HG03097 (cell line): ENCODE measurements around the gene NPW.

Experiments used
- ATAC-seq: cut with Tn5 transposase; IDR thresholded peaks from one replicate; pipeline ENCODE4 v1.9.1; 2021; ENCODE audit not compliant: unreplicated experiment, low FRiP score

Gene NPW

DNA sequence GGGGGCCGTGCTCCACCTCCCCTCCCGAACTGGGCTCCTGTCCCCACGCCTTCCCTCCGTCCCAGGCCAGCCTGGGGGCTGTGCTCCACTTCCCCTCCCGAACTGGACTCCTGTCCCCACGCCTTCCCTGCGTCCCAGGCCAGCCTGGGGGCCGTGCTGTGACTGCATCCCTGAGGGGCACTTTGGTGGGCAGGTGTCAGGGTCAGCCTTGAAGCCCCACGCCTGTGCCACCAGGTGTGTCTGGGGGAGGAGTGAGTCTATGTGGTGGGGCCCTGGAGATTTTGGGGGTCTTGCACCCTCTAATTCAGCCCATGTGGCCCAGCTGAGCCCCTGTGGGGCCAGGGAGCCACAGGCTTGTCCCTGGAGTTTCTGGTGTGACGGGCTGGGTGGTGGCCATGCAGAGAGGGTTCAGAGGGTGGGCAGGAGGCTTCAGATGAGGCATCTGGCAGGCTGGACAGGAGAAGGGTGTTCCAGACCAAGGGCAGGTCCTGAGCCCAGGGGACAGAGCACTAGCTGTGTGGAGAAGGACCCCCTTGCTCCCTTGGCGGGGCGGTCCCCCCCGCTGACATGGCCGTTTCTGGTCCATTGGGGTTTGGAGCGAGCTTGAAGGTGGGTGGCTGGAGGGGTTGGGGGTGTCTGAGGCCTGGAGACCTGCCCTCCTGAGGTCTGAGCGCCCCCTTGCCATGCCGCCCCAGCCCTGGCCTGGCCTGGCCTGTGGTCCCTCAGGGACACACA, 15.3 kb downstream of the NPW start:
- no peak for ATAC-seq

DNA sequence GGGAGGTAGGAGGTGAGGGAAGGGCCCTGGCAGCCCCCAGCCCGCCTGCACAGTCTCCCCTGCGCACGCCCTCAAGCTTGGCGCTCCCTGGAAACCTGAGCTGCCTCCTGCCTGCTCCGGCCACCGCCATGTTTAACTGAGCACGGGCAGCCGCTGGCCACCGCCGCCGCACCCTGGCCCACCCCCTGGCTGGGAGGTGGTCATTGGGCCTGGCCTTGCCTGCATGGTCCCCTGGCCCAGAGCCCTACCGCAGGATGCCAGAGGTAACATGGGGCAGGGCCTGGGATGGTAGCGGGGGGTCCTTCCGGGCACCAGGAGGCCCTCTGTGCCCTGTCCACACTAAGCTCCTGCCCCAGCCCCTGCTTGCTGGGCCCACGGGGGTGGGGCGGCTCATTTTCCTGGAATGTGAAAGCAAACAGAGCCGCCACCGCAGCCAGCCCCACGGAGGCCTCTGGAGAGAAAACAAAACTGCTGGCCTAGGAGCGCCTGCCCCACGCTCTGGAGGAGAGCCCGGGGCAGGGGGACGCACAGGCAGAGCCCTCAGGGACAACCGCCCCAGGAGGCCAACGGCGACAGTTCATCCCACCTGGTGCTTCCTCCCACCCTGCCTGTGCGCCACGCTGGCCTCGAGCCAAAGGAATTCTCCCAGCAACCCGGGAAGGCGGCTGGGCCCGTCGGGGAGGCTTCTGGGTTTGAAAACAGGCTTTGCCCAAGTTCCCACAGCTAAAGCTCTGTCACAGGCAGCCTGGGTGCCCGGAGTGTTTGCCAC, 16.0 kb downstream of the NPW start:
- no peak for ATAC-seq

DNA sequence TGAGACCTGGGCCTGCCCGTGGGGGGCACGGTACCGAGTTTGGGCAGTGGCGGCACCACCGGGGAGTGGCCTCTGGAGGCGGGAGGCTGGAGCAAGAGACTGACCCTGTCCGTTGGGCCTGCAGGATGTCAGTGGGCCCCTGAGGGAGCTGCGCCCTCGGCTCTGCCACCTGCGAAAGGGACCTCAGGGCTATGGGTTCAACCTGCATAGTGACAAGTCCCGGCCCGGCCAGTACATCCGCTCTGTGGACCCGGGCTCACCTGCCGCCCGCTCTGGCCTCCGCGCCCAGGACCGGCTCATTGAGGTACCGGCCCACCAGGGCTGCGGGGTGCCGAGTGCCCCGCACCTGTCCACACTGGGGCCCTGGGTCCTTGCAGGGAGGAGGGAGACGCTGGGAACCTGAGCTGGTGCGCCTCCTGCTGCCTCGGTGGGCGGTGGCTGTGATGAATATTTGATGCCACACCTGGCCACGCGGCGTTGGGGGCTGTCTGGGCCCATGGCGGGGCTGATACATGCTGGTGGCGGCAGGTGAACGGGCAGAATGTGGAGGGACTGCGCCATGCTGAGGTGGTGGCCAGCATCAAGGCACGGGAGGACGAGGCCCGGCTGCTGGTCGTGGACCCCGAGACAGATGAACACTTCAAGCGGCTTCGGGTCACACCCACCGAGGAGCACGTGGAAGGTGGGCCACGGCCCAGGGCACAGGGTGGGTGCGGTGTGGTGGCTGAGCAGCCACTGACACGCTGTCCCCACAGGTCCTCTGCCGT, 16.8 kb downstream of the NPW start:
- no peak for ATAC-seq

DNA sequence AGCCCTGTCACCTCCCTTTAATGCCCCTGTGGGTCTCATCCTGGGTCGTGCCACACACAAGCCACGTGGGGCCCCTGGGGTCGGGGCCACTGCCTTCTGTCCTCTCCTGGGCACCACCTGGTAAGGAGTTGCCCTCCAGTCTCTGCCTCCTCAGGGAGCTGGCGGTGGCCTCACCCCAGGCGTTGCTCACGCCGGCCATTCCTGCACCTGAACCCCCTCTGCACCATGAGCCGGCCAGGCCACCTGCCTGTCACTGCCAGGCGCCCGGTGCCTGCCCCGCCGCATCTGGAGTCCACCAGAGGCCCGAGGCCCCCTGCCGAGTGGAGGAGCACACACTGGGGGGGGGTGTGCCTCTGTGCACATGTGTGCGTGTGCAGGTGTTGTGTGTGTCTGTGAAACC, 17.5 kb downstream of the NPW start:
- ATAC-seq, result no peak

DNA sequence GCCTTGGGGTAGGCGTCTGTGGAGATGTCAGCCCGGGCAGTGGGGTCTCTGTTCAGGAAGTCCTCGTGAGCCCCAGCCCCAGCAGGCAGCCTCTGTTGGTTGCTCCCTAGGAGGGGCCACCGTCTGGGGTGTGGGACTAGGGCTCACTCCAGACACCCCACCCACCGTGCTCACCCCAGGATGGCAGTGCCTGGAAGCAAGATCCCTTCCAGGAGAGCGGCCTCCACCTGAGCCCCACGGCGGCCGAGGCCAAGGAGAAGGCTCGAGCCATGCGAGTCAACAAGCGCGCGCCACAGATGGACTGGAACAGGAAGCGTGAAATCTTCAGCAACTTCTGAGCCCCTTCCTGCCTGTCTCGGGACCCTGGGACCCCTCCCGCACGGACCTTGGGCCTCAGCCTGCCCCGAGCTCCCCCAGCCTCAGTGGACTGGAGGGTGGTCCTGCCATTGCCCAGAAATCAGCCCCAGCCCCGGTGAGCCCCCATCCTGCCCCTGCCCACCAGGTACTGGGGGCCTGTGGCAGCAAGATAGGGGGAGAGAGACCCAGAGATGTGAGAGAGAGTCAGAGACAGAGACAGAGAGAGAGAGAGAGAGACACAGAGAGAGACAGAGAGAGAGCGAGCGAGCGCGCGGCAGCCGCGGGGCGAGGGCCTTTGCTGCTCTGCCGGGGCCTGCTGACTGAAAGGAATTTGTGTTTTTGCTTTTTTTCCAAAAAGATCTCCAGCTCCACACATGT, 18.2 kb downstream of the NPW start:
- no peak for ATAC-seq

DNA sequence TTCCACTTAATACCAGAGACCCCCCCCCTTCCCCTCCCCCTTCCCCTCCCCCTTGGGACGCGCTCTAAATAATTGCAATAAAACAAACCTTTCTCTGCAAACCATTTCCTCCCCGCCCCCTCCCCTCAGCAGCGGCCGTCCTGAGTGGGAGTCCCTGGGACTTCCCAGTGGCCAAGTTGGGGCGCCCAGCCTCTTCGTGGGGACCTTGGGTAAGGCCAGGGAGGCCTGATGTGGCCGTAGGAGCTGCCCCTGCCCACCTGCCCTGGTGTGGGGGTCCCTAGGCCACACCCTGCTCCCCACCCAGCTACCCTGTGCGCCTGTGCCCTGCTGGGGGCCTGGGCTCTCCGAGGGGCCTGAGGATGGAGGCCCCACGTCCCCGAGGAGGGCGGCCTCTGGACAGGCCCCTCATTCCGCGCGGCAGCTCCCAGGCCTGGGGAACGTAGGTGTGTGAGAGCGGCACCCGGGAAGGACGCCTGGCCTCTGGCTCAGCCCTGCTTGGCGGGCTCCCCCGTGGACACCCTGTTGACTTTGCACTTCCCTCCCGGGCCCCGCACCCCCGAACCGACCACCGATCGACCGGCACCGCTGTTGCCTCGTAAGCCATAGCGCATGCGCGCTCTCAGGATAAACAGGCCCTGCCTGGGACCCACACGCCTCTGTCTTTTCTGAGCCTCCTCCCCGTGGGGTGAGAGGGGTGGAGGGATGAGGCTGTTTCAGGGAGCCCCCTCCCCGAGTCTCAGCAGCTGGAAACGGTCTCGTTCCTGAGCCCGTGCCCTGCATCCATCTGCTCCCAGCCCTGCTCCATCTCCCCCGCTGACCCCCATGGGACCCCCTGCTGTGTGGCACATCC, 19.0 kb downstream of the NPW start:
- no peak for ATAC-seq

DNA sequence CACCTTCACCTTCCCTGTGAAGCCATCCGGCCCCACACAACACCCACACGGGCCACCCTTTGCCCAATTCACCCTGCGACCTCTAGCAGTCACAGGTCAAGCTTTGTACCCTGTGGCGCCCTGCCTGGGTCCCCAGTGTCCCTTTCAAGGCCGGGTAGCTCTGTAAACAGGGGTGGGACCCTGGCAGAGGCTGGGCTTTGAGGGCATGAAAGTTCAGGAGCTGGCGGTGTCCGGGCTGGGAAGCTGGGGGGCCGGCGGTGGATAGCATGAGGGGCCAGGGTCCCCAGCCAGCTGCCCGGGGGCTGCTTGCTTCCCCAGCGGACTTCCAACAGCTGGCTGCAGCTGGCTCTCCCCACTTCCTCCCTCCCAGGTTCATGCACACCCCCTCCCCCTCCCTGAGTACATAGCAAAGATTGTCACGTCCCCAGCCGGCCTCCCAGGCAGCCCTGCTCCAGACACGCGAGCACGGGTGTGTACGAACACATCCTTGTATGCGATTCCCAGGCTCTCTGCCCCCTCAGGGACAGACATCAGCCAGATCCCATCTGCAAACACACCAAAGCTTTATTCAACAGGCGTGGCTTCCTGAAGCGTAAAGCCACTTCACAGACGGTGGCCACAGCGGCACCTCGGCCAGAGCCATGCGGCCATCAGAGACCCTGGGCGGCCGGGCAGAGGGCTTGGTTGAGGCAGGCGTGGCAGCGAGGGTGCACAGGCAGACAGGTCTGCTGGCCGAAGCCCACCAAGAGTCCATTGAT, 19.9 kb downstream of the NPW start:
- no peak for ATAC-seq

DNA sequence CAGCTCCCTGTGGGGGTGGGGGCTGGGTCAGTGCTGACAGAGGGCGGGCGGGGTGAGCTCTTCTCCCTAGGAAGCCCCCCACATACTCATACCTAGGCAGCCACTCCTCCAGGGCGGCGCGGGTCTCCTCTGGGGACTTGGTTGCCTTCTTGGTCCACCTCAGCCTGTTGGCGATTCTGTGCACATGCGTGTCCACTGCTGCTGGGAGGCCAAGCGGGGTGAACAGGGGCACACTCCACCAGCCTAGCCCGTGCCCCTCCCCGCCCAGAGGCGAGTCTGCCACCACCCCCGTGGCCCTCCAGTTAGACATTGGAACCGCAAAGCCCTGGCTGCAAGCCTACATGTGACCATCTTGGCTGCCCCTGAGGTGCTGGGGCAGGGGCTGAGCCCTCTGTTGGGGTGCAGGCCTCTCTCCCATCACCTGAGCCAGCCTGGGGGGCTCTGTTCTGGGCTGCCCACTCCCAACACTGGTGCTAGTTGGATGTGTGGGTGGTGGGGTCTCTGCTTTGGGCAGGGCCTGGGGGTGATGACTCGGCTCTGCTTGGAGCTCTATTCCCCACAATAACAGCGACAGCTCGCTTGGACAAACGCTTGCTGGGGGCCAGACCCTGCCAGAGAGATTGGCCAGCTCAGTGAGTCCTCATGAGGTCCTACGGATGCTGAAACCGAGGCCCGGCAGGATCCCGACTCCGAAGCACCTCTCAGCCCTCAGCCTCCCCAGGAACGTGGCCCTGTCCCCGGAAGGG, 20.6 kb downstream of the NPW start:
- ATAC-seq, result no peak

DNA sequence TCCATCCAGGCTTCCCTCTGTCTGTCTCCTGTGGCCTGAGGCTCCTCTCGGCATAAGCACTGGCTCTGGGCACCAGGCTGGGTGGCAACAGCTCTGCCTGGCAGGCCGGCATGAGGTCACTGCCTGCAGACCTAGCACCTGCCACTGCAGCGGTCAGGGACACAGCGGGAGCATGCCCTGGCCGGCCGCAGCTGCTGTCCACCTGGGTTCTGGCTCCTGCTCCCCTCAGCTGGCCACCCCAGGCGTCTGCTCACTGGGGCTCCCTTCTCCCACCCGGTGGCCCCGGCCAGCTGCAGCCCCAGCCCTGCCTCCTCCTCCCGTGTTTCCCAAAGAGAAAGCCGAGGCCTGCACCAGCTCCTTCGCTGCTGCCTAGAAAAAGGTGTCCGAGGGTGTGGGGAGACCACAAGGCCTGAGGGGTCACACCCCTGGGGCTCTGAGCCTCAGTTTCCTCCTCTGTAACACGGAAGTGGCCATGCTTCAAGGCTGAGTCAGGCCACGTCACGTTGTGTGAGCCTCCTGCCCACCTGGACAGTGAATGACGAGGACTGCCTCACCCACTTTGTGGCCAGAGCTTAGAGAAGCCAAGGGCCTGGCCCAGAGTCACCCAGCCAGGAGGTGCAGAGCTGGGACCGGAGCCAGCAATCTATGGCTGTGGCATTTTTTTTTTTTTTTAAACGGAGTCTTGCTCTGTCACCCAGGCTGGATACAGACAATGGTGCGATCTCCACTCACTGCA, 21.4 kb downstream of the NPW start:
- ATAC-seq, result no peak

DNA sequence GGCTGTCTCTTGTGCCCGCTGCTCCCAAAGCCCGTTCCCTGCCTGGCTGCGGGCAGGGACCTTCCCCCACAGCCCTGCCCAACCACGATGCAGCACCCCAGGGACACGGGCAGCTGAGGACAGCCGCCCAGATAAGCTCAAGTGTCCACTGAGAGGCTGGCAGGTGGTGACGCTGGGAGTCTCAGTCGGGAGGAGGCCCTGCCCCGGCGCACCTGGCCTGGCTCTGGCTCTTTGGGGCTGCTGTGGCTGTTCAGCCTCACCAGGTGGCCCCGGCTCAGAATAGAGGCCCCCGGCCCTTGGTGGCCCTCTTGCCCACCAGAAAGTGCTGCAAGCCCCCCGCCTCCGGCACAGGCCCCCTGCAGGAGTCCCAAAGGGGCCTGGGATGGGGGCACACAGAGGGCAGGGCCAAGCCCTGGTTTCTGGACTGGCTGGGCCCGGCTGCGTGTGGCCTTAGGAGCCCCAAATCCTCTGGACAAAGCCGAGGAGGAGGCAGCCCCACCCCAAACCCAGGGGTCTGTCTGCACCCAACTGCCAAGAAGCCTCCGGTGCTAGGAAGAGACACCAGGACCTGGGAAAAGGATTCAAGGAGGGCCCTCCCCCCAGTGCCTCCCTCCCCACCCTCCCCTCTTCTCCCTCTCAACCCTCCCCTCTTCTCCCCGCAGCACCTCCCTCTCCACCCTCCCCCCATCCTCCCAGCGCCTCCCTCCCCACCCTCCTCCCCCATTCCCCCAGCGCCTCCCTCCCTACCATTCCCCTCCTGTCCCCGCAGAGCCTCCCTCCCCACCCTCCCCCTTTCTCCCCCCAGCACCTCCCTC, 22.8 kb downstream of the NPW start:
- ATAC-seq, result no peak

DNA sequence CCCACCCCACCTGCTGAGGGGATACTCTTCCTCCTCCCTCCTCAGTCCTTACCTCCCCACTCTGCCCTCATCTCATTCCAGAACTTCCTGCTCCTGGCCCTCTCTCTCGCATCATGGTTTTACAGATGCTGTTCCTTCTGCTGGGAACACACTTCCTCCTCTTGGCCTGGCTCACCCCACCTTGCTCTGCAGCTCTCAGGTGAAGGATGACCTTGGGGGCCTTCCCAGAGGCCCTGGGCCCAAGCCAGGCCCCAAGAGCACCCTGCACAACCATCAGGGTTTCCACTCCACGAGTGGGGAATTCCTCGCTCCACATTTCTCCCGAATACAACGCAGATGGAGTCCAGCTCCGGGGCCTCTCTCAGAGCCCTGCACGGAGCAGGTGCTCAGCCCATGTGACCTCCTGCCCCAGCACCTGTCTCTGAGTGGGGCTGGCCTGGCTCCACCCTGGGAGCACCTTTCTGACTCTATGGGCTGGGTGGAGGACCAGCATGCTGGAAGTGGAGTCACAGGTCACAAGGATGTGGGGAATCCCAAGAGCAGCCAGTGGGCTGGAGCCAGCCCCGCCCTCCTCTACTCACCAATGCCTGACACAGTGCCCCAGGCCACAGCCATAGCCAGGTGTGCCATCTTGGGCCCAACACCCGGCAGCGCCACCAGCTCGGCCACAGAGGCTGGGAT, 23.5 kb downstream of the NPW start:
- no peak for ATAC-seq

DNA sequence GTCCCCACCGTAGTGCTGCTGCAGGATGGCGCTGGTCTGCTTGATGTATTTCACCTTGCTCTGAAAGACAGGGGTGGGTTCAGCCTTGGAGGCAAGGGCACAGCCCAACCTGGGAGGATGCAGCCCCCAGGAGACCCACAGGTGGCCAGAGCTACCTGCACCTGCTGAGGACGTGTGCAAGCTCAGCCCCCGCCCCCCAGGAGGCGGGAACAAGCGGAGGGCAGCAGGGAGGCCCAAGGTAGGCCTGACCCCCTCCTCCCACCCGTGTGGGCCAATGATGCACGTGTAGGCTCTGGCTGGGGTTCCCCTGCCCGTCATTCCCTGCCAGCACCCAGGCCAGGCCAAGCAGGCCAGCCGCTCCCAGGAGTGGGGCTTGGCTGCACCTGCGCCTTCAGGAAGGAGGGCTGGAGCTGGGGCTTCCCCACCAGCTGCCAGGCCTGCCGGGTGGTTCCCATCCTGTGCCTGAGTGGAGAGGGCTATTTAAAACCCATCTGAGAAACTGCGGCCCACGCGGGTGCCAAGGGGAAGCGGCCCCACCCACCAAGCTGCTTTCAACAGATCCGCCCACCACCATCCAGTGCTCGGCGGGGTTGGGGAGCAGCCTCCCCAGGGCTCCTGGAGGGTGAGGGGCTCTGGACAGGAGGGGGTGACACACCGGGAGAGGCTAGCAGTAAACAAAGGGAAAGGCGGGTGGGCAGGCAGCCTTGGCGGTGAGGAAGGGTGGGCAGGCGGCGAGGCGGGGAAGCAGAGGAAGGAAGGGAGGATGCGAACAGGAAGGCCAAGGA, 24.3 kb downstream of the NPW start:
- ATAC-seq, result no peak

DNA sequence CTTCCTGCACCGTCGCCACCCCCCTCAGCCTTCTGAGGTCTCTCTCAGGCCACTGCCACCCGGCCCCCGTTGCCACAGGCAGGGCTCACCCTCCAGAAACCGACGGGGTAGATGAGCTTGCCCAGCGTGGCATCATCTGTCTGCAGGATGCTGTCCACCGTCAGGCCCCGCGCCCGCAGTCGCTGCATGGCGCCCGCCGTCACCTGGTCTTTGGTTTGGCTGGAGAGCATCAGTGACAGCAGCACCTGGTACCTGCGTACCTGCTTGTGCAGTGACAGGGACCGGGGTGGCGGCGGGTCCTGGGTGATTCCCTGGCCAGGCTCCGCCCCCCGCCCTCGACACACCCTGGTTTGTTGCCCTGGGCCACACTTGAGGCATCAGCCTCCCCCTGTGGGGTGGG, 25.0 kb downstream of the NPW start:
- no peak for ATAC-seq

DNA sequence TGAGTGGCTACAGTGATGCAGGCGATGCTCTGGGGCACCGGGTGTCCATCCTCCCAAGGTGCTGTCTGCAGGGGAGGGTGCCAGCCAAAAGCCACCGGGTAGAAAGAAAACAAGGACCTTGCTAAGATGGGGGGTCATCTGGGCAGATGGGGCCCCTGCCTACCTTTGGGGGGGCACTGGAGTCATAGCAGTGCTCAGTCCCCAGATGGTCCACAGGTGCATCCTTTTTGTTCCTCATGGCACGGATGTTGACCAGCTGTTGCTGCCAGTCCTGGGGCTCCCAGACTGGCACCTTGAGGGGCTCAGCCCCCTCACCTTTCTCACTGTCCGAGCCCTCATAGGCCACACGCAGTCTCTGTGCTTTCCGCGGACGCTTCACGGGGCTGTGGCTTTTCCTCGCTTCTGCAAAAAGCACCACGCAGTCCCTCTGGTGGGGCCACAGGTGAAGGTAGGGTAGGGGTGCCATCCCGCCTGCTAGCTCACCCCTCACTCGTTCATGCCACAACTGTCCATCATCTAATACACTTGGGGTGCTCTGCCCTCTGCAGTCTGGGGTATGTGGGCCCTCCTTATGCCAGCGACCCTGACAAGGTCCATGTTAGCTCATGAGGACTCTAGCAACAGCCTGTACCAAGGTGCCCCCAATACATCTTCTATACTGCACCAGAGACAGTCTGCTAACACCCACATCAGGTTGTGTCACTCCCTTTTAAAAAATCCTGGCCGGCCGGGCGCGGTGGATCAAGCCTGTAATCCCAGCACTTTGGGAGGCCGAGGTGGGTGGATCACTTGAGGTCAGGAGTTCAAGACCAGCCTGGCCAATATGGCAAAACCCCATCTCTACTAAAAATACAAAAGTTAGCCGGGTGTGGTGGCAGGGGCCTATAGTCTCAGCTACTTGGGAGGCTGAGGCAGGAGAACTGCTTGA, 26.6 kb downstream of the NPW start:
- no peak for ATAC-seq

DNA sequence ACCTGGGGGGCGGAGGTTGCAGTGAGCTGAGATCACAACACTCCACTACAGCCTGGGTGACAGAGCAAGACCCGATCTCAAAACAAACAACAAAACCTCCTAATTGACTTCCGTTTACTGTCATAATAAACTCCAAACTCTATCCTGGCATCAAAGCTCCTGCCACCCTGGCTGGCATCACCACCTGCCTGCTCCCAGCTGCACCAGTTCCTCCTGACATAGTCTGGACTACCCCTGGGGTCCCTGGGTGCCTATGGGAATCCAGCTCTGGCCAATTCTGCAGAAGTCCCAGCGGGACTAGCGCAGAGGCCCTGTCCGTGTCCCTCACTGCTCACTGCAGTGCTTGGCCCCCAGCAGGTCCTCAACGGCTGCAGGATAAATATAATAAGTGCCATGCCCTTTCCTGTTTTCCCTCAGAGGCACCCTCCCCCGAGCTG, 27.3 kb downstream of the NPW start:
- ATAC-seq, result no peak
